K562 (cell line): ENCODE results near the gene SUMF1. TPM values are rescaled to one million over a fixed set of nuclear protein-coding genes. Genes with fewer than 3 reads are reported as not detected.

ENCODE experiments used
- BRF2 ChIP-seq: IDR thresholded peaks from 3 replicates; pipeline ENCODE4 v1.6.1; 2011; ENCODE audit warnings: borderline replicate concordance, mild to moderate bottlenecking; ENCODE audit not compliant: insufficient read length, insufficient read depth
- CREB1 ChIP-seq, 2 experiments: sonication (generic) in 1 of 2; formaldehyde crosslinking in 1 of 2; IDR thresholded peaks; 2 replicates each; pipeline versions ENCODE4 v1.6.1 to v1.8.0; 2012 to 2022; ENCODE audit warnings: inconsistent platforms in 1 of 2, mild to moderate bottlenecking in 1 of 2, missing genetic modification reagents in 1 of 2, moderate library complexity in 1 of 2
- CREB3 ChIP-seq: fragments of 450-650 bp; conservative IDR thresholded peaks from 2 replicates; pipeline ENCODE4 v1.6.1; 2016; ENCODE audit warnings: missing genetic modification characterization, low read depth, mild to moderate bottlenecking, missing compliant biosample characterization, moderate library complexity
- FOXM1 ChIP-seq, 2 experiments: fragments of 450-650 bp in 1 of 2; sonication (generic) in 1 of 2; formaldehyde crosslinking in 1 of 2; IDR thresholded peaks; 2 replicates each; pipeline versions ENCODE4 v1.6.1 to v1.9.0; 2017 to 2022; ENCODE audit warnings: low read depth in 2 of 2, mild to moderate bottlenecking in 2 of 2, missing genetic modification reagents in 1 of 2, moderate library complexity in 1 of 2
- HEY1 ChIP-seq: fragments of 250-450 bp; sonication (Bioruptor Pico); IDR thresholded peaks from 2 replicates; pipeline ENCODE4 v1.5.0; 2020; ENCODE audit warnings: mild to moderate bottlenecking, moderate library complexity, borderline replicate concordance
- KDM5B ChIP-seq: fragments of 200-600 bp; sonication (generic); IDR thresholded peaks from 2 replicates; pipeline ENCODE4 v1.6.1; 2012; ENCODE audit warnings: low read depth, mild to moderate bottlenecking, moderate library complexity, low read length, control low read depth, inconsistent platforms; ENCODE audit not compliant: insufficient replicate concordance
- L3MBTL2 ChIP-seq: fragments of 450-650 bp; IDR thresholded peaks from 2 replicates; pipeline ENCODE4 v1.6.1; 2016; ENCODE audit warnings: mild to moderate bottlenecking, moderate library complexity
- MCM7 ChIP-seq, 2 experiments: fragments of 450-650 bp; IDR thresholded peaks; 2 replicates each; pipeline ENCODE4 v1.6.1; 2016 to 2018
- NKRF ChIP-seq: fragments of 450-650 bp; IDR thresholded peaks from 2 replicates; pipeline ENCODE4 v1.6.1; 2016; ENCODE audit warnings: borderline replicate concordance
- POLR2G ChIP-seq: fragments of 200-400 bp; formaldehyde crosslinking; IDR thresholded peaks from 2 replicates; pipeline ENCODE4 v1.6.1; 2017; ENCODE audit warnings: low read depth, mild to moderate bottlenecking, antibody characterized with exemption, low read length, moderate library complexity
- RBM22 ChIP-seq: fragments of 200-400 bp; formaldehyde crosslinking; IDR thresholded peaks from 2 replicates; pipeline ENCODE4 v1.6.1; 2018; ENCODE audit warnings: low read length, low read depth; ENCODE audit not compliant: poor library complexity, severe bottlenecking
- SAFB ChIP-seq: fragments of 200-400 bp; formaldehyde crosslinking; IDR thresholded peaks from 2 replicates; pipeline ENCODE4 v1.6.1; 2017; ENCODE audit warnings: low read depth, low read length, borderline replicate concordance
- SAFB2 ChIP-seq: fragments of 200-400 bp; formaldehyde crosslinking; IDR thresholded peaks from 2 replicates; pipeline ENCODE4 v1.6.1; 2018; ENCODE audit warnings: borderline replicate concordance, low read length, low read depth, moderate library complexity; ENCODE audit not compliant: severe bottlenecking
- SMAD4 ChIP-seq: fragments of 250-450 bp; sonication (Bioruptor Pico); conservative IDR thresholded peaks from 2 replicates; pipeline ENCODE4 v1.8.0; 2021; ENCODE audit warnings: inconsistent platforms, mild to moderate bottlenecking, moderate library complexity
- TAL1 ChIP-seq: fragments of 450-650 bp; IDR thresholded peaks from 2 replicates; pipeline ENCODE4 v1.6.1; 2016; ENCODE audit warnings: mild to moderate bottlenecking
- TEAD1 ChIP-seq, 2 experiments: fragments of 450-650 bp in 1 of 2; sonication (generic) in 1 of 2; formaldehyde crosslinking; IDR thresholded peaks; 2 replicates each; pipeline versions ENCODE4 v1.4.0 to v1.8.0; 2020 to 2022; ENCODE audit warnings: mild to moderate bottlenecking in 2 of 2, missing genetic modification reagents in 1 of 2
- TFAP4 ChIP-seq: sonication (generic); formaldehyde crosslinking; IDR thresholded peaks from 2 replicates; pipeline ENCODE4 v1.8.0; 2022; ENCODE audit warnings: missing genetic modification reagents, mild to moderate bottlenecking, moderate library complexity, borderline replicate concordance
- ZFP1 ChIP-seq: fragments of 450-650 bp; formaldehyde crosslinking; IDR thresholded peaks from 2 replicates; pipeline ENCODE4 v1.4.0; 2020; ENCODE audit warnings: mild to moderate bottlenecking, mixed read lengths
- ZNF184 ChIP-seq: sonication (generic); formaldehyde crosslinking; IDR thresholded peaks from 2 replicates; pipeline ENCODE4 v1.5.0; 2020; ENCODE audit warnings: missing genetic modification reagents
- ZNF224 ChIP-seq: sonication (generic); formaldehyde crosslinking; IDR thresholded peaks from 2 replicates; pipeline ENCODE4 v1.8.0; 2022; ENCODE audit warnings: mild to moderate bottlenecking, missing genetic modification reagents
- ZNF778 ChIP-seq: fragments of 450-650 bp; formaldehyde crosslinking; IDR thresholded peaks from 2 replicates; pipeline ENCODE4 v1.4.0; 2020; ENCODE audit warnings: mild to moderate bottlenecking, moderate library complexity
- ZNF79 ChIP-seq: fragments of 250-450 bp; sonication (Bioruptor Pico); IDR thresholded peaks from 2 replicates; pipeline ENCODE4 v1.4.0; 2020; ENCODE audit warnings: low read depth, mild to moderate bottlenecking, moderate library complexity
- polyA plus RNA-seq, 8 experiments: library from polyadenylated mRNA; depleted of rRNA in 4 of 8; stranded (reverse) in 5 of 8; unstranded in 3 of 8; fragments of >200 nt; fragmentation: Nextera tagmentation in 2 of 8; fragmentation: Illumina TruSeq in 1 of 8; extraction: Ambion mirVana in 2 of 8; extraction: Trizol in 1 of 8; gene quantifications; 2 replicates each; pipeline versions ENCODE4 v1.2.1 to v1.2.3, GENCODE V29; 2011 to 2014; ENCODE audit warnings: inconsistent platforms in 1 of 8, missing spikeins in 1 of 8
- total RNA-seq, 7 experiments: library from RNA; depleted of rRNA in 6 of 7; stranded (reverse); fragments of >200 nt in 6 of 7; fragmentation: Illumina TruSeq in 2 of 7; extraction: Trizol in 2 of 7; gene quantifications; 2 replicates each; pipeline versions ENCODE4 v1.2.1 to v1.2.3, GENCODE V29; 2011 to 2021; ENCODE audit warnings: low replicate concordance in 1 of 7

Gene SUMF1
- total and polyA plus RNA-seq, 9 of the 15 experiments (the other 6 are each of a cell fraction or from before 2014, with no cell fraction given) = 1.3 to 7.4 (median 4.2) TPM

- TF ChIP-seq CREB1 (IDR thresholded peaks at IDR 0.05) (peak; percentile 61), CREB1 (CRISPR knock-in tag; IDR thresholded peaks at IDR 0.05) (peak; percentile 70), POLR2G (peak; percentile 98), RBM22 (no peak), ZNF224 (CRISPR knock-in tag) (peak; percentile 88), SAFB (no peak), TEAD1 (CRISPR knock-in tag; IDR thresholded peaks at IDR 0.05) (peak; percentile 75 to 83; a peak in 2 of 4 replicates), TFAP4 (CRISPR knock-in tag) (peak; percentile 87), SMAD4 (CRISPR knock-in tag) (peak; percentile 47; the same call in 1 of the 2 replicates), NKRF (peak; percentile 100), L3MBTL2 (peak; percentile 92), ZNF778 (no peak), CREB3 (tag) (0 out of 2 replicates have a peak, but pooled peaks have one; percentile 21), ZNF184 (no peak), KDM5B (peak; percentile 95), SAFB2 (no peak), TAL1 (no peak), FOXM1 (IDR thresholded peaks at IDR 0.05; ENCODE audit: low read depth) (peak; percentile 74), FOXM1 (CRISPR knock-in tag; IDR thresholded peaks at IDR 0.05; ENCODE audit: low read depth) (no peak), HEY1 (CRISPR knock-in tag) (no peak), BRF2 (no peak), ZFP1 (CRISPR knock-in tag) (no peak), MCM7 (IDR thresholded peaks at IDR 0.05) (no peak), ZNF79 (CRISPR knock-in tag) (0 out of 2 replicates have a peak, but pooled peaks have one; percentile 47)
These were observed at the start of gene SUMF1 (continued) for GRCh38 chr3:4466741-4467521.
